Kidney (tissue), 14 donors: ENCODE measurements around the gene ENTHD1. TPM values are rescaled to one million over a fixed set of nuclear protein-coding genes. Genes with fewer than 3 reads are reported as not detected.
"Not testable (repeated sequence)": the region's sequence is repeated elsewhere in the genome, so short reads cannot be mapped to it uniquely, and the experiment has no call there.

ENCODE experiments used
- DNase-seq, 5 donors: peaks; one replicate each; pipeline ENCODE4 v3.0.0-alpha.2; 2013 to 2020
- FAIRE-seq: peaks from 2 replicates; lab custom pipeline; 2012; peaks lifted over from hg19 to GRCh38; lab: Jason Lieb, UNC
- H3K27ac ChIP-seq, 2 donors: one replicate each; pipeline ENCODE4 v1.7.0; 2013; ENCODE audit warnings: low read depth in 2 of 2, low read length in 2 of 2, inconsistent platforms in 1 of 2
- H3K27me3 ChIP-seq: one replicate; pipeline ENCODE4 v1.7.1; 2013; ENCODE audit warnings: low read length, inconsistent platforms; ENCODE audit not compliant: control insufficient read depth, insufficient read depth
- H3K36me3 ChIP-seq, 3 donors: one replicate each; pipeline versions ENCODE4 v1.7.0 to v1.7.1; 2013; ENCODE audit warnings: low read length in 3 of 3, control low read depth in 1 of 3, inconsistent platforms in 1 of 3; ENCODE audit not compliant: insufficient read depth in 3 of 3, control insufficient read depth in 2 of 3
- H3K4me1 ChIP-seq, 3 donors: one replicate each; pipeline versions ENCODE4 v1.7.0 to v1.7.1; 2013; ENCODE audit warnings: low read length in 3 of 3, inconsistent platforms in 1 of 3, low read depth in 1 of 3; ENCODE audit not compliant: control insufficient read depth in 2 of 3, insufficient read depth in 2 of 3
- H3K4me3 ChIP-seq, 3 donors: one replicate each; pipeline versions ENCODE4 v1.7.0 to v1.8.1; 2013; ENCODE audit warnings: low read length in 3 of 3, control low read depth in 1 of 3, inconsistent platforms in 1 of 3
- H3K9ac ChIP-seq, 3 donors: one replicate each; pipeline versions ENCODE4 v1.7.0 to v1.7.1; 2013; ENCODE audit warnings: low read length in 3 of 3, control low read depth in 1 of 3, inconsistent platforms in 1 of 3
- H3K9me3 ChIP-seq, 3 donors: one replicate each; pipeline versions ENCODE4 v1.7.0 to v1.7.1; 2013; ENCODE audit warnings: low read length in 3 of 3, control low read depth in 1 of 3, inconsistent platforms in 1 of 3; ENCODE audit not compliant: control insufficient read depth in 2 of 3, insufficient read depth in 1 of 3
- intact Hi-C: fragments of 100-400 bp; cut with DNase I; formaldehyde crosslinking; loops from one replicate; pipeline ENCODE4 v1.11.1; 2022
- polyA plus RNA-seq: library from polyadenylated mRNA; stranded (reverse); fragments of 350-450 nt; fragmentation: Illumina TruSeq; extraction: RNeasy Lipid Tissue Mini Kit (QIAGEN cat#74804); gene quantifications from one replicate; pipeline ENCODE4 v1.2.3, GENCODE V29; 2014; ENCODE audit warnings: low read depth, low replicate concordance; ENCODE audit not compliant: insufficient read depth
- total RNA-seq: library from RNA; stranded (reverse); fragmentation: NEBNext Ultra II Directional; extraction: Animal tissue kit (Norgen Biotek cat#: 25700); gene quantifications from one replicate; pipeline ENCODE4 v1.2.1, GENCODE V29; 2021
- TF ChIP-seq, protein P1 (sequence below): IDR thresholded peaks from 3 replicates; pipeline ENCODE4 v1.5.1; 2012; ENCODE audit warnings: mild to moderate bottlenecking, moderate library complexity, borderline replicate concordance; ENCODE audit not compliant: insufficient read depth; ENCODE audit errors: extremely low read depth
- donor health status: control.
- donor health status: control.
- donor health status: control.
- donor health status: control.
- donor health status: control.
- donor health status: DM: yes; HTN: yes; CAD: no.
- donor health status: Normal renal cell carcinoma (clear cell type).

Gene ENTHD1
- total and polyA plus RNA-seq, 2 donors from 2014 or later, result not detected

DNA sequence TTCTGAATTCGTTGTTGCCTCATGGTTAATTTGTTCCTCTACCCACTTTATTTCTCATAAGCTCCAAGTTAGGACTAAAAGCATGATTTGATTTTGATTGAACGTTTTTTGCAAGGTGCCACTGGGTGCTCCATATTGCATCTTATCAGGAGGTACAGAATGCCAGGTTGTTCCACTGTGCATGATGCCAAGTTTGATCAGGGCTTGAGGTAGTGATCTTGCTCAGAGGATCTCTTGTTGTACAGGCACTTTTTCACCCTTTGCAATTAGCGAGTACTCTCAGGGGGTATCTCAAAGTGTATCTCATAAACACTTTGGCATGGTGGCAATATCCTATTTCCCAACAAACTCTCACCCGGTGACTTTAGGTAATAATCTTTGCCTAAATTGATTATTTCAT is 11.3 kb upstream of the ENTHD1 start:
- DNase-seq (no peak), FAIRE-seq (no peak)
- H3K36me3 ChIP-seq, result no peaks in the 10 kb centered on the region
- no peak overlapping the region for H3K4me3 ChIP-seq
- no peaks in the 10 kb centered on the region for H3K4me1 ChIP-seq
- H3K27ac ChIP-seq, result no peak overlapping the region
- intact Hi-C loops, result no loop called here
- H3K9me3 ChIP-seq, result no peaks in the 10 kb centered on the region
- H3K27me3 ChIP-seq, result no peaks in the 10 kb centered on the region
- H3K9ac ChIP-seq, result no peak overlapping the region
- TF ChIP-seq, protein P1, sequence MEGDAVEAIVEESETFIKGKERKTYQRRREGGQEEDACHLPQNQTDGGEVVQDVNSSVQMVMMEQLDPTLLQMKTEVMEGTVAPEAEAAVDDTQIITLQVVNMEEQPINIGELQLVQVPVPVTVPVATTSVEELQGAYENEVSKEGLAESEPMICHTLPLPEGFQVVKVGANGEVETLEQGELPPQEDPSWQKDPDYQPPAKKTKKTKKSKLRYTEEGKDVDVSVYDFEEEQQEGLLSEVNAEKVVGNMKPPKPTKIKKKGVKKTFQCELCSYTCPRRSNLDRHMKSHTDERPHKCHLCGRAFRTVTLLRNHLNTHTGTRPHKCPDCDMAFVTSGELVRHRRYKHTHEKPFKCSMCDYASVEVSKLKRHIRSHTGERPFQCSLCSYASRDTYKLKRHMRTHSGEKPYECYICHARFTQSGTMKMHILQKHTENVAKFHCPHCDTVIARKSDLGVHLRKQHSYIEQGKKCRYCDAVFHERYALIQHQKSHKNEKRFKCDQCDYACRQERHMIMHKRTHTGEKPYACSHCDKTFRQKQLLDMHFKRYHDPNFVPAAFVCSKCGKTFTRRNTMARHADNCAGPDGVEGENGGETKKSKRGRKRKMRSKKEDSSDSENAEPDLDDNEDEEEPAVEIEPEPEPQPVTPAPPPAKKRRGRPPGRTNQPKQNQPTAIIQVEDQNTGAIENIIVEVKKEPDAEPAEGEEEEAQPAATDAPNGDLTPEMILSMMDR, result no peak

DNA sequence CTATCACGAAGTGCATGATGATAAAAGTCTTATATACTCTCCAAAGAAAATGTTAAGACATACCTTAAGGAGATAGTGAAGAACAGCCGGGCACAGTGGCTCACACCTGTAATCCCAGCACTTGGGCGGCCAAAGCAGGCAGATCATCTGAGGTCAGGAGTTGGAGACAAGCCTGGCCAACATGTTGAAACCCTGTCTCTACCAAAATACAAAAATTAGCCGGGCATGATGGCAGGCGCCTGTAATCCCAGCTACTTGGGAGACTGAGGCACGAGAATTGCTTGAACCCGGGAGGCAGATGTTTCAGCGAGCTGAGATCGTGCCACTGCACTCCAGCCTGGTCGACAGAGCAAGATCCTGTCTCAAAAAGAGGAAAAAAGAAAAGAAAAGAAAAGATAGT is 10.5 kb upstream of the ENTHD1 start:
- H3K4me1 ChIP-seq, DNase-seq, H3K9ac ChIP-seq, H3K36me3 ChIP-seq, H3K9me3 ChIP-seq, H3K4me3 ChIP-seq, H3K27ac ChIP-seq, intact Hi-C loops, H3K27me3 ChIP-seq, FAIRE-seq: not testable (repeated sequence)

DNA sequence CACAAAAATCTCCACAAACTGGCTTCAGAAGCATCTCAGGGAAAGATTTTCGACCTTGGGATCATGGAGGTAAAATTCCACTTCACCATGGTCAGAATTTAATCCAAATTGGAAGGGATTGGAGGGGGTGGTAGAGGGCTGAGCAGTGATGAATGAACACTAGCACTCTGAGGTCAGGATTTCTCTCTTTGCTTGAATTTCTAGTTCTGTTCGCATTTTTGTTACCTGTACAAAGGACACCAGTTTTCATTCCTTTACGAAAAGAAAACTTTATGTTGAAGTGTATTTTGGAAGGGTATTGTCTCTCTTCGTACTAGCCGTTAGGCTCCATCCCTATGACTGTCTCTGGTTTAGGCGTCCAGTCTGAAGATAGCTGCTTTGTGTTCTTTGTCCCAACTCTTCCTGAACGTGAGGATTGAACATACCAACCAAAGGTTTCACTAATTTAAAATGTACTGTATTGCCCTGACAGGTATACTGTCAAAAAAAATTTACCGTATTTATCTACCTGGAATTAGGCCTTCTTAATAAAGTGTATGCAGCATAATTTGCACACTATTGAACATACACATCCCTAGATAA is 8.1 kb upstream of the ENTHD1 start:
- H3K9ac ChIP-seq, result no peak overlapping the region
- TF ChIP-seq, protein P1, result no peak
- intact Hi-C loops, result no loop called here
- no peaks in the 10 kb centered on the region for H3K4me1 ChIP-seq
- FAIRE-seq, result no peak
- H3K36me3 ChIP-seq, result no peaks in the 10 kb centered on the region
- H3K4me3 ChIP-seq, result no peak overlapping the region
- no peak overlapping the region for H3K27ac ChIP-seq
- DNase-seq, result no peak
- H3K27me3 ChIP-seq, result no peaks in the 10 kb centered on the region
- H3K9me3 ChIP-seq, result no peaks in the 10 kb centered on the region

DNA sequence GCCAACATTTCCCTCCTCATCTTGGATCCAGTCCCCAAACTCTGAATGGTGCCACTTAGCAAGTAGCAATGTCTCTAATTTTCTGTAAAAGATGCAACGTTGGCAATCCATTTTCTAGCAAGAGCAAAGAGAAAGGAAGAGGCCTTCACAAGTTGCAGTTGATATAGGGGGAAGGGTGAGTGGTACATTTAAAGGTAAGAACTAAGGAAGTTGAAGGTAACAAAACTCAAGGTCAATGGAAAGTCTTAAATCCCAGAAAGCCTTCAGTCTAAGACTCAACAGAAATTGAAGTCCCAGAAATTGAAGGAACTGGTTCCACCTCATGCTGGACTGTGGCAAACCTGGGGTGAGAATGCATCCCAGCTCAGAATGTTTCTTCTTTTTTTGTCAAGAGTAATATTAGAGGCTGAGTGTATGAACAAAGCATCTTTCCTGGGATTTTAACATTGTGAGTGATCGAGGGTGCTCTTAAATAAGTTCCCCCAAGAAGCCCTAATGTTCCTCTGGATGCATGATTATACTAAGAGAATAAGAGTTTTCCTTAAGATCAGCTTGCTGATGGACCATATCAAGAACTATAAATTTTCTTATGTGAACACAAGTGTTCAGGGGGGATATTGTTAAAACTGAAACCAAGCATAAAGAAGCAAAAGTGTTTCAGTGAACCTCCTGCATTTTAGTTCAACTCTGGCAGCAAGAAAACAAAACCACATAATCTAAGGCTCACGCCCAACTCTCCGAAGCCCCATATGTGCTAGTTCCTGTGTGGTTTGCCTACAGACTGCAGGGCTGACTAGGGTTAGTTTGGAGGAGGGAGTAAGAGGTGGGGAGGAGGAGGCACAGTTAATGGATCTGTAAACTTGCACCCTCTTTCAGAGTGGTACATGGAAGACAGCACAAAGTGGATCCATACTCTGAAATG is 7.0 kb upstream of the ENTHD1 start, which contains the start of gene GRAP2:
TSS of gene GRAP2 (plus strand) at position 779 of the 922 bp plus-strand sequence. CDS start 46,023 bp downstream, outside the sequence.
- H3K36me3 ChIP-seq, result no peaks in the 10 kb centered on the region
- H3K9me3 ChIP-seq, result no peaks in the 10 kb centered on the region
- no peak within 1 kb of the TSS for H3K4me3 ChIP-seq
- no peaks in the 10 kb centered on the region for H3K27me3 ChIP-seq
- TF ChIP-seq, protein P1, result no peak
- no peak for FAIRE-seq
- H3K4me1 ChIP-seq, result no peaks in the 10 kb centered on the region
- H3K9ac ChIP-seq, result no peak within 1 kb of the TSS
- H3K27ac ChIP-seq, result no peak within 1 kb of the TSS
- DNase-seq, result no peak
- intact Hi-C loops, result no loop called here
